Loucy (cell line): Measurements from ENCODE around the gene ABHD13.

Source experiments
- H2AFZ ChIP-seq: fragments of 200-600 bp; sonication (generic); 2 replicates; pipeline ENCODE4 v1.6.0; 2016; ENCODE audit warnings: antibody characterized with exemption, mild to moderate bottlenecking, low read length, moderate library complexity
- H3F3A ChIP-seq: fragments of 200-600 bp; 2 replicates; pipeline ENCODE4 v1.6.0; 2016; ENCODE audit warnings: antibody characterized with exemption, low read depth, mild to moderate bottlenecking
- H3K27me3 ChIP-seq: fragments of 200-600 bp; sonication (generic); 2 replicates; pipeline ENCODE4 v1.6.1; 2014; ENCODE audit warnings: low read length, mild to moderate bottlenecking; ENCODE audit not compliant: insufficient read depth, poor library complexity, severe bottlenecking
- H3K36me3 ChIP-seq: fragments of 200-600 bp; sonication (generic); 2 replicates; pipeline ENCODE4 v1.6.1; 2016; ENCODE audit warnings: low read length; ENCODE audit not compliant: insufficient read depth
- H3K4me1 ChIP-seq: fragments of 200-600 bp; sonication (generic); 2 replicates; pipeline ENCODE4 v1.5.1; 2014; ENCODE audit warnings: low read length, mild to moderate bottlenecking; ENCODE audit not compliant: insufficient read depth, poor library complexity, severe bottlenecking
- H3K4me2 ChIP-seq: fragments of 200-600 bp; sonication (generic); 2 replicates; pipeline ENCODE4 v1.6.0; 2014; ENCODE audit warnings: antibody characterized with exemption, low read length, low read depth, mild to moderate bottlenecking; ENCODE audit not compliant: poor library complexity, severe bottlenecking
- H3K4me3 ChIP-seq: fragments of 200-600 bp; sonication (generic); 2 replicates; pipeline ENCODE4 v1.5.1; 2014; ENCODE audit warnings: low read length, mild to moderate bottlenecking, mixed read lengths; ENCODE audit not compliant: poor library complexity, severe bottlenecking
- H3K79me2 ChIP-seq: fragments of 200-600 bp; sonication (generic); 2 replicates; pipeline ENCODE4 v1.6.1; 2014; ENCODE audit warnings: low read length; ENCODE audit not compliant: insufficient read depth
- H3K9ac ChIP-seq: fragments of 200-600 bp; sonication (generic); 2 replicates; pipeline ENCODE4 v1.6.0; 2014; ENCODE audit warnings: mild to moderate bottlenecking, low read depth, low read length, moderate library complexity; ENCODE audit not compliant: poor library complexity, severe bottlenecking
- H3K9me2 ChIP-seq: fragments of 200-600 bp; sonication (generic); replicated peaks from 2 replicates; pipeline ENCODE4 v1.6.1; 2016; ENCODE audit warnings: low read depth, low read length, mixed read lengths
- H3K9me3 ChIP-seq: fragments of 200-600 bp; sonication (generic); 2 replicates; pipeline ENCODE4 v1.6.1; 2014; ENCODE audit warnings: mild to moderate bottlenecking, antibody characterized with exemption, low read length, low read depth; ENCODE audit not compliant: insufficient read depth
- H4K20me1 ChIP-seq: fragments of 200-600 bp; sonication (generic); 2 replicates; pipeline ENCODE4 v1.6.0; 2014; ENCODE audit warnings: antibody characterized with exemption, low read length, mild to moderate bottlenecking; ENCODE audit not compliant: insufficient read depth, poor library complexity, severe bottlenecking
- EZH2phosphoT487 ChIP-seq: fragments of 200-600 bp; IDR thresholded peaks from 2 replicates; pipeline ENCODE4 v1.6.1; 2018; ENCODE audit warnings: antibody characterized with exemption, mild to moderate bottlenecking, moderate library complexity, borderline replicate concordance
- TF ChIP-seq, protein P1 (sequence below): fragments of 200-600 bp; sonication (generic); conservative IDR thresholded peaks from 2 replicates; pipeline ENCODE4 v1.5.1; 2014; ENCODE audit warnings: mild to moderate bottlenecking, antibody characterized with exemption, low read length

The ABHD13 gene

DNA sequence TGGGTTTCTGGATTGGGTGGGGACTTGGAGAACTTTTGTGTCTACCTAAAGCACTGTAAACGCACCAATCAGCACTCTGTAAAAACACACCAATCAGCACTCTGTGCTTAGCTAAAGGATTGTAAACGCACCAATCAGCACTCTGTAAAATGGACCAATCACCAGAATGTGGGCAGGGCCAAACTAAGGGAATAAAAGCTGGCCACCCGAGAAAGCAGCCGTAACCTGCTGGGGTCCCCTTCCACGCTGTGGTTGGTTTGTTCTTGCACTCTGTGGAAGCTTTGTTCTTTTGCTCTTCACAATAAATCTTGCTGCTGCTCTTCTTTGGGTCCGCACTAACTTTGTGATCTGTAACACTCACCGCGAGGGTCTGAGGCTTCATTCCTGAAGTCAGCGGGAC is 40.1 kb upstream of the ABHD13 start:
- TF ChIP-seq EZH2phosphoT487, result no peak
- TF ChIP-seq, protein P1, sequence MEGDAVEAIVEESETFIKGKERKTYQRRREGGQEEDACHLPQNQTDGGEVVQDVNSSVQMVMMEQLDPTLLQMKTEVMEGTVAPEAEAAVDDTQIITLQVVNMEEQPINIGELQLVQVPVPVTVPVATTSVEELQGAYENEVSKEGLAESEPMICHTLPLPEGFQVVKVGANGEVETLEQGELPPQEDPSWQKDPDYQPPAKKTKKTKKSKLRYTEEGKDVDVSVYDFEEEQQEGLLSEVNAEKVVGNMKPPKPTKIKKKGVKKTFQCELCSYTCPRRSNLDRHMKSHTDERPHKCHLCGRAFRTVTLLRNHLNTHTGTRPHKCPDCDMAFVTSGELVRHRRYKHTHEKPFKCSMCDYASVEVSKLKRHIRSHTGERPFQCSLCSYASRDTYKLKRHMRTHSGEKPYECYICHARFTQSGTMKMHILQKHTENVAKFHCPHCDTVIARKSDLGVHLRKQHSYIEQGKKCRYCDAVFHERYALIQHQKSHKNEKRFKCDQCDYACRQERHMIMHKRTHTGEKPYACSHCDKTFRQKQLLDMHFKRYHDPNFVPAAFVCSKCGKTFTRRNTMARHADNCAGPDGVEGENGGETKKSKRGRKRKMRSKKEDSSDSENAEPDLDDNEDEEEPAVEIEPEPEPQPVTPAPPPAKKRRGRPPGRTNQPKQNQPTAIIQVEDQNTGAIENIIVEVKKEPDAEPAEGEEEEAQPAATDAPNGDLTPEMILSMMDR, result no peak
- Histone ChIP-seq H3K9ac (no peak overlapping the region), H3K4me1 (no peaks in the 10 kb centered on the region), H3K36me3 (no peaks in the 10 kb centered on the region), H3K27me3 (no peaks in the 10 kb centered on the region), H3K9me2 (no peaks in the 10 kb centered on the region), H3F3A (no peaks in the 10 kb centered on the region), H3K9me3 (no peaks in the 10 kb centered on the region), H3K4me3 (no peak overlapping the region), H3K79me2 (no peaks in the 10 kb centered on the region), H3K4me2 (no peak overlapping the region), H2AFZ (no peak overlapping the region), H4K20me1 (no peaks in the 10 kb centered on the region)

DNA sequence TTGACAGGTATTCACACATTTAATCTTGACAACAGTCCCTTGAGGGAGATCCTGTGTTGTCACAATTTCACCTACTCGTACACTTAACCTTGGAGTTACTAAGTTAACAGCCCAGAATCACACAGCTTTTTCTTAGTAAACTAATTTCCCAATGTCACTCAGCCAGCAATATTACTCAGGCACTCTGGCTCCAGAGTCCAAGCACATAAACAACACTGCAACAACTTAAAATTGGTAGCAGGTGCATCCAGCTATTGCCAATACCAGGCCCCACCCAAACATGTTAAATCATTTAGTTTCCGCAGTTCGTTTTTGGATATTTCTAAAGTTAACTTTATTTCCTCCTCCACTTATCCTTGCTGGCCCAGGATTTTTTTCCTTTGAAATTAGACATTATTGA is 35.5 kb upstream of the ABHD13 start:
- Histone ChIP-seq H3K4me2 (no peak overlapping the region), H3K27me3 (no peaks in the 10 kb centered on the region), H3K9me2 (no peaks in the 10 kb centered on the region), H4K20me1 (no peaks in the 10 kb centered on the region), H3K9me3 (no peaks in the 10 kb centered on the region), H2AFZ (no peak overlapping the region), H3K79me2 (no peaks in the 10 kb centered on the region), H3K4me3 (no peak overlapping the region), H3K36me3 (no peaks in the 10 kb centered on the region), H3K9ac (no peak overlapping the region), H3F3A (no peaks in the 10 kb centered on the region), H3K4me1 (no peaks in the 10 kb centered on the region)
- TF ChIP-seq EZH2phosphoT487, result no peak
- TF ChIP-seq, protein P1, result no peak

DNA sequence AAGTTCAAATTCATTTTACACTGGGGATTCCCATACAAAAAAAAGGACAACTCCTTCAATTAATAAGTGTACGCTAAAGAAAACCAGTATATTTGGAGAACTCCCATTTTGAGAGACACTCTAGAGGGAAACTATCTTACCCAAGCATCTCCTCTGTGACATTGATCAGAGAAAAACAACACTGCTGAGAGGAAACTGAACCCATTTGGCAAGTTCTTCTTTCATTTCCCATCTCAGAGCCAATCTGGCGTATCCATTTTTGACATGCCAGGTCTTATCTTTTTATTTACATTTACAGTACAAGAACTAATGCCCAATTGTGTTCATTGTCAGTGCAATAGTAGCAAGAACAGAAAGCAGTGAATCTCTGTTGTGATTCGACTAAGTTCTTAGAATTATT is 33.0 kb upstream of the ABHD13 start:
- Histone ChIP-seq H3K9ac (no peak overlapping the region), H3K36me3 (no peaks in the 10 kb centered on the region), H3K27me3 (no peaks in the 10 kb centered on the region), H3K4me2 (no peak overlapping the region), H2AFZ (no peak overlapping the region), H3K4me3 (no peak overlapping the region), H3F3A (no peaks in the 10 kb centered on the region), H4K20me1 (no peaks in the 10 kb centered on the region), H3K4me1 (no peaks in the 10 kb centered on the region), H3K79me2 (no peaks in the 10 kb centered on the region), H3K9me3 (no peaks in the 10 kb centered on the region), H3K9me2 (no peaks in the 10 kb centered on the region)
- no peak for TF ChIP-seq EZH2phosphoT487

DNA sequence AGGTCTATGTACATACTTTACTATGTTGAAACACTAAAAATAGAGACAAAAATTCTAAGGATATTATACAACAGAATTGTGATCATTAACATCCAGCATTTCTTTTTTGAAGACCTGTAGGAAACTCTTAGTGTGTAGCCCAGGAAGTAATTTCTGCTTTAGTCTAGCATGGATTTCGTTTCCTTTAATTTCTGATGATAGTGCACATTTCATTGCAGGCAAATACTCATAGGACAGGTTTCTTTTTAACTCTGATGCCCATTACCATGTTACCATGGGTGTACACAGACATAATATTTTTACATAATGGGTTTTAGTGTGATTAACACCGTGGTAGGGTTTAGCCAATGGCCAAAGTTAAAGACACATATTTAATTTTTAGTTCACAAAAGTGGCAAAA is 29.9 kb upstream of the ABHD13 start:
- Histone ChIP-seq H2AFZ (no peak overlapping the region), H3K36me3 (no peaks in the 10 kb centered on the region), H3K9me2 (no peaks in the 10 kb centered on the region), H3F3A (no peaks in the 10 kb centered on the region), H3K79me2 (no peaks in the 10 kb centered on the region), H3K4me2 (no peak overlapping the region), H3K27me3 (no peaks in the 10 kb centered on the region), H3K4me3 (no peak overlapping the region), H3K4me1 (no peaks in the 10 kb centered on the region), H3K9ac (no peak overlapping the region), H3K9me3 (no peaks in the 10 kb centered on the region), H4K20me1 (no peaks in the 10 kb centered on the region)
- TF ChIP-seq, protein P1, result no peak
- TF ChIP-seq EZH2phosphoT487, result no peak
